Inferior parietal cortex (tissue), 1 donor: Measurements from ENCODE around the gene TCEAL3.
"Not testable (repeated sequence)": the region's sequence is repeated elsewhere in the genome, so short reads cannot be mapped to it uniquely, and the experiment has no call there.

Experiments used
- DNase-seq: peaks from one replicate; pipeline ENCODE4 v3.0.0-alpha.2; 2016; ENCODE audit errors: extremely low spot score

TCEAL3 gene

GRCh38 chrX:103626855-103627254 lies 19.1 kb downstream of the TCEAL3 start:
- DNase-seq = no peak

- DNase-seq = peak; percentile 62
These were observed 20.9 kb downstream of the TCEAL3 start, which contains the start of gene TCEAL1 for GRCh38 chrX:103628386-103629317. TCEAL1 (plus strand) TSS chrX:103628975; CDS start chrX:103629917, 942 bp downstream.

- peak; percentile 49 for DNase-seq
These were observed 21.8 kb downstream of the TCEAL3 start for GRCh38 chrX:103629318-103630170.

- no peak for DNase-seq
These were observed 22.4 kb downstream of the TCEAL3 start for GRCh38 chrX:103630171-103630511.

- no peak for DNase-seq
These were observed 23.4 kb downstream of the TCEAL3 start for GRCh38 chrX:103631145-103631544.

GRCh38 chrX:103635436-103635835 lies 27.7 kb downstream of the TCEAL3 start:
- no peak for DNase-seq

- DNase-seq = no peak
These were observed 30.0 kb downstream of the TCEAL3 start for GRCh38 chrX:103637604-103638338.

- not testable (repeated sequence) for DNase-seq
These were observed 30.9 kb downstream of the TCEAL3 start for GRCh38 chrX:103638479-103639346.

GRCh38 chrX:103640401-103641155 lies 32.8 kb downstream of the TCEAL3 start:
- no peak for DNase-seq

- no peak for DNase-seq
These were observed 36.4 kb downstream of the TCEAL3 start for GRCh38 chrX:103644125-103644524.

GRCh38 chrX:103647630-103648029 lies 39.9 kb downstream of the TCEAL3 start:
- no peak for DNase-seq

- no peak for DNase-seq
These were observed 43.5 kb downstream of the TCEAL3 start for GRCh38 chrX:103651151-103651773.

GRCh38 chrX:103655230-103656000 lies 47.7 kb downstream of the TCEAL3 start:
- not testable (repeated sequence) for DNase-seq

- no peak for DNase-seq
These were observed 48.9 kb downstream of the TCEAL3 start for GRCh38 chrX:103656617-103657016.

- not testable (repeated sequence) for DNase-seq
These were observed 49.3 kb downstream of the TCEAL3 start for GRCh38 chrX:103657066-103657465.

GRCh38 chrX:103658681-103659433 lies 51.1 kb downstream of the TCEAL3 start:
- DNase-seq = no peak

GRCh38 chrX:103659460-103659859 lies 51.7 kb downstream of the TCEAL3 start:
- not testable (repeated sequence) for DNase-seq
